GM12872 (cell line): ENCODE data around the gene DDAH1.

Source experiments
- CTCF ChIP-seq: IDR thresholded peaks from 3 replicates; pipeline ENCODE4 v1.5.1; 2011; ENCODE audit warnings: low read depth, mild to moderate bottlenecking, low read length, moderate library complexity; ENCODE audit not compliant: insufficient read depth

DDAH1 gene

GRCh38 chr1:85386068-85386722, 78.8 kb downstream of the DDAH1 start:
- no peak for TF ChIP-seq CTCF

- no peak for TF ChIP-seq CTCF
Measured at GRCh38 chr1:85379203-85380136, 85.5 kb downstream of the DDAH1 start.

GRCh38 chr1:85378534-85378933, 86.4 kb downstream of the DDAH1 start:
- TF ChIP-seq CTCF = no peak

GRCh38 chr1:85376356-85376755, 88.6 kb downstream of the DDAH1 start:
- TF ChIP-seq CTCF = no peak

- no peak for TF ChIP-seq CTCF
Measured at GRCh38 chr1:85375493-85375892, 89.5 kb downstream of the DDAH1 start.

- no peak for TF ChIP-seq CTCF
Measured at GRCh38 chr1:85374160-85374559, 90.8 kb downstream of the DDAH1 start.

GRCh38 chr1:85373378-85373708, 91.6 kb downstream of the DDAH1 start:
- TF ChIP-seq CTCF = no peak
